GM18526 (cell line): Measurements from ENCODE around the gene IFI16.

Source experiments
- POLR2A ChIP-seq: IDR thresholded peaks from 3 replicates; pipeline ENCODE4 v1.6.1; 2011; ENCODE audit not compliant: insufficient read length; ENCODE audit errors: extremely low read depth

IFI16 gene

DNA sequence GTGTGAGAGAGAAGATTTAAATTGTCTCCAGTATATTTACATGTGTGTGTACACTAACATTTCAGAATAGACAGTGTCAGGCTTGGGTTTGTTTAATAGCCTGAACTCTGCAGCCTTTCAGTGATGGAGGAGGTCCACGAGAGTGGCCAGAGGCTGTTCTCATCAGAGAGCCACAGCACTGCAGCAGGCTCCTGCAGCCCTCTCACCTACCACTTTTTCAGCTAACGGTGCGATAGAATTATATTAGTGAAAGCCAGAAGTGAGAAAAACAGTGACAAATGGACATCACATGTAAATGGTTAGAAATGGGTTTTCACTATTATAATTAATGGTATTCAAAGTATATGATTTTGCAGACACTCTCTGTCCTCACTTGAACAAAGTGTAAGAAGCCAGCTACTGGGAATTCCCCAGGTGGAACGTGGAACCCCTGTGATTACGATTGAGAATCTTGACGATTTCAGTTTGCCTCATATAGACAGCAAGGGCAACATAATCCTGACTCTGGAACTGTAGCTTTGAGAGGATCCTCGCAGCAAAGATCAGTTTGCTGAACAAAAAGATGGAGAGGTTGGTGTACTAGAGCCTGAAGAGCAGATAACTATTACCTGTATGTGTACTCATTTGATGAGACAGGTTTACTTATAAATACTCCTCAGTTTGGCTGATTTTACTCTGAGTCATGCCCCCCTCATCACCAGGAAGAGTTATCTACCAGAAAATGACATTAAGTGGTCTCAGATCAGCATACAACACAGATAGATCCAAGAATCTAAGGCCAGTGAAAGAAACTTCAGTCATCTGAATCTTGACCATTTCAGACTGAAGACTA lies 31.4 kb downstream of the IFI16 start:
- TF ChIP-seq POLR2A: no peak

- TF ChIP-seq POLR2A: no peak
These were observed 41.7 kb downstream of the IFI16 start for GRCh38 chr1:159051436-159051835.

DNA sequence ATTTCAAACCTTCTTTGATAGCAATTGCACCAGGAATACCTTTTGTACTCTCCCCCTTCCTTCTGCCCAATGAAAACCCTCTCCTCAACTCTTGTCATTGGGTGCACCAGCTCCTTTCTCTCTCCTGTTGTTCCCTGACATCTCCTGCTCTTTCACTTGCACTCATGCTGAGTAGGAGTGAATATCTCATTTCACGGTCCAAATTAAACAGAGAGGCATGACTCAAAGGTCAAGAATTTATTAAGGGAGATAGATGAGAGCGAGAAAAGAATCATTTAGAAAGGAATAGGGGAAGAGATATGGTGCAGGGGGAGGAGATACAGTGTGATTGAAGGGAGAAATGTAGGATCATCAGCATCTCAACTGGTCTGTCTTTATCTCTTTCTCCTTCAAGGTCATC lies 44.7 kb downstream of the IFI16 start:
- no peak for TF ChIP-seq POLR2A

GRCh38 chr1:159055181-159055641 lies 45.5 kb downstream of the IFI16 start:
- no peak for TF ChIP-seq POLR2A

DNA sequence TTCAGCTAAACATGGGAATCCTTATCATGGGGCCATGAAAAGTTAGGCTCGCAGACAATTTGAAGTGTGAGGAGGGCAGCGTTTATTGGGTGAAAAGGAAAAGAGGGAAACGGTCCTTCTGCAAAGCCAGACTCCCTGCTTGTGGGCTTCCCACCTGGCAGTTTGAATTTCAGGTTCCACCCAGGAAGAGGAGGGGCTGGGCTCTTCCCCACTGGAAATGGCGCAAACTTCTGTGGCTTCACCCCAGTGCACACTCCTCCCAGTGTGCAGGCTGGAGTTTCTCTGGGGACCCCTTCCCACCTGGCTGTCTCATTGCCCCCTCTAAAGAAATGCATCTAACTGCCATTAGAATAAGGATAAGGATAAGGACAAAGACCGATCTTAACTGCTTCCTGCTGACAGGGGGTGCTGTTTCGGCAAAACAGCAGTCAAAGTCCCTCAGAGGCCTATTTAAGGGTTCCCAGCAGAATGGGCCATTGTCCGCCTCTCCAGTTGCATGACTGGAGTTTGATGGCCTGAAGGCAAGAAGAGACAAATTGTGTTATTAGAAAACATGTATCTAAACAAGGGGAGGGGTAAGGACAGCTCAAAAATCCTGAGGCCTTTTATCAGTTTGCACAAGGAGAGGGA lies 46.5 kb downstream of the IFI16 start:
- TF ChIP-seq POLR2A: peak; percentile 10

DNA sequence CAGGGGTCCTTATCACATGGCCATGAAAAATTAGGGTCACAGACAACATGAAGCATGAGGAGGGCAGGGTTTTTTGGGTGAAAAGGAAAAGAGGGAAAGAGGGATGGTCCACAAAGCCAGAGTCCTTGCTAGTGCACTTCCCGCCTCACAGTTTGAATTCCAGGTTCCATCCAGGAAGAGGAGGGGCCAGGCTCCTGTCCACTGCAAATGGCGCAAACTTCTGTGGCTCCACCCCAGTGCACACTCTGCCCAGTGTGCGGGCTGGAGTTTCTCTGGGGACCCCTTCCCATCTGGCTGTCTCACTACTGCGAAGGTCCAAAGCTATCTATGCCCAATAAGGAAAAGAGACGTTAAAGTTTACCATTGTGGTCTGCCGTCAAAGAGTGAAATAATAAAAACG lies 49.0 kb downstream of the IFI16 start:
- TF ChIP-seq POLR2A: no peak

- TF ChIP-seq POLR2A: no peak
These were observed 55.4 kb downstream of the IFI16 start for GRCh38 chr1:159065106-159065505.

- TF ChIP-seq POLR2A: no peak
These were observed 56.4 kb downstream of the IFI16 start for GRCh38 chr1:159066108-159066507.

GRCh38 chr1:159067699-159068621 lies 58.3 kb downstream of the IFI16 start:
- TF ChIP-seq POLR2A: no peak

GRCh38 chr1:159068886-159069285 lies 59.2 kb downstream of the IFI16 start:
- TF ChIP-seq POLR2A: no peak

- TF ChIP-seq POLR2A: no peak
These were observed 62.4 kb downstream of the IFI16 start for GRCh38 chr1:159071970-159072582.

DNA sequence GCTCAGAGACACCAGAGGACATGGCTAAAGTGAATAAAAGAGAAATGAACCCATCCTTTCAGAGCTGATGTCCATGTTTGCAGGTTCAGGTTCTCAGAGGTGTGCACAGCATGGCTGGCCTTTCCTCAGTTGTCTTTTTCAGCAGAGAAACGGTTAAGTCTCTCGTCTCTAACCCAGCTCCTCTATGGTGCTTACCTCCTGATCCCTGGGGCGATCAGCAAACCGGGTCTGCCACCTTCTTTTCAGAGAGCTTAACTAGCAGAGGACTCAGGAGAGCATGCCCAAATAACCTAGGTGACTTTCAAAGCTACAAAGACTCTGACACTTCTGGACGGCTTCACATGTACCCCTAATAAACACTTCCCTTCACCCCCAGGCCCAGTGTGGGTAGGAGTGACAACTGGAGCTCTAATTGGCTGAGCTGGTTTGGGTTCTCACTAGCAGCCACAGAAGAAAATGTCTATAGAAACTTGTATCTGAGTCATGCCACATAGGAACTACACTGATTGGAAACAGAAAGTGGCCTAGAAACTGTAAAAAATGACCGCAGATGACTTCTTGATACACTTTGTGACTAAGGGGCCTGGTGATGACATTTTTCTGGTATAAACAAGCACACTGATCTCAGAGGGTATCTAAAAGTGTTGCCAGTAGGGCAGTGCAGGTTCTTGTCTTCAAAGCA lies 66.9 kb downstream of the IFI16 start, which contains the start of gene AIM2:
Gene AIM2, minus strand, starts transcription at position 329 of the 682 bp plus-strand sequence. CDS start 3,267 bp downstream, outside the sequence.
- peak; percentile 50 for TF ChIP-seq POLR2A

DNA sequence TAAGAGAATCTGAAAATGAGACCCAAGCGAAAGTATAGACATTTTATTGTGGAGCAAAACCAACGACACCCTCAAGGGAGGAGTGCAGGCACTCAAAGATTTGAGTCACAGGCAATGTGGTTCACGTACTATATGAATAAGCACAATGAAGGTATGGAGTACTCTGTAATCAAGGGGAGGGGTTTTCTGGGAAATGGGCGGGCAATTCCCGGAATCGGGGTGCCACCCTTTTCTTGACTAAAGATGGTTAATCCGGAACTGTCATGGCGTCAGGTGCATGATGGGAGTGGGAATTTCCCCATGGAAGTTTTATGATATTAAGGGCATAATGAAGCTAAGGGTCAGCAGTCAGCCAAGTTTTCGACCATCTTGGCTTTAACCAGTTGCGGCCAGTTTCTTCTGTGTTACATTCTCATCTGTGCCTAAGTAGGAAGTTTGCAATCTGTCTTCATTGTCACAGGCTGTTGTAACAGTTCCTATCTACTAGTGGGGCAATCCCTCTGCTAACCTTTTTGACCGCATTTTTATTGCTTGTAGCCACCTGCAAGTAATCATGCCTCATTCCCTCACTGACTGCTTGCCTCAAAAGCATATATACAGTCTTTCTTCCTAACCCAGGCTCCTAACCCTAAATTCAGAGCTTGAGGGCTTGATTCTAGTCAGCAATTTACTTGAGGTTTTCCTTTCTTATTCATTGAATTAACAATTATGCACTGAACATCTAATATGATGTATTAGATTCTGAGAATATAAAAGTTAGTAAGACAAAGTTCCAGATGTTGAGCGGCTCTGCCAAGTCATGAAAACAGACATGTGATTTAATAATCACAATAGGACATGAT lies 67.6 kb downstream of the IFI16 start:
- peak; percentile 21 for TF ChIP-seq POLR2A
